Measurements from ENCODE around the gene RNF224.
"Not testable (repeated sequence)": the region's sequence is repeated elsewhere in the genome, so short reads cannot be mapped to it uniquely, and the experiment has no call there.

Gene RNF224

GRCh38 chr9:137228506-137228967, 1.2 kb downstream of the RNF224 start:
- DNase-seq (ENCODE audit: low read depth in 2 of 2), result no peak

- DNase-seq (ENCODE audit: low read depth in 2 of 2), result no peak
These were observed 1.9 kb downstream of the RNF224 start for GRCh38 chr9:137228968-137229896.

- no peak for DNase-seq (ENCODE audit: low read depth in 2 of 2)
These were observed 2.8 kb downstream of the RNF224 start for GRCh38 chr9:137229903-137230704.

GRCh38 chr9:137230705-137231371, 3.5 kb downstream of the RNF224 start, which contains the start of gene SLC34A3:
Gene SLC34A3 (plus strand): TSS chr9:137230901. CDS start chr9:137231703, 802 bp downstream.
- no peak for DNase-seq (ENCODE audit: low read depth in 2 of 2)

- DNase-seq (ENCODE audit: low read depth in 2 of 2), result no peak
These were observed 4.2 kb downstream of the RNF224 start for GRCh38 chr9:137231372-137232039.

GRCh38 chr9:137232101-137232500, 4.8 kb downstream of the RNF224 start:
- no peak for DNase-seq (ENCODE audit: low read depth in 2 of 2)

GRCh38 chr9:137232510-137232909, 5.2 kb downstream of the RNF224 start:
- no peak for DNase-seq (ENCODE audit: low read depth in 2 of 2)

GRCh38 chr9:137233143-137233980, 6.1 kb downstream of the RNF224 start:
- DNase-seq (ENCODE audit: low read depth in 2 of 2), result no peak

- DNase-seq (ENCODE audit: low read depth in 2 of 2), result no peak
These were observed 6.9 kb downstream of the RNF224 start for GRCh38 chr9:137234055-137234697.

GRCh38 chr9:137234758-137235423, 7.6 kb downstream of the RNF224 start:
- DNase-seq (ENCODE audit: low read depth in 2 of 2), result no peak

GRCh38 chr9:137235424-137236237, 8.3 kb downstream of the RNF224 start:
- no peak for DNase-seq (ENCODE audit: low read depth in 2 of 2)

- DNase-seq (ENCODE audit: low read depth in 2 of 2), result peak; percentile 80 to 81
These were observed 9.1 kb downstream of the RNF224 start for GRCh38 chr9:137236238-137236935.

- no peak for DNase-seq (ENCODE audit: low read depth in 2 of 2)
These were observed 9.7 kb downstream of the RNF224 start for GRCh38 chr9:137236936-137237421.

GRCh38 chr9:137237759-137238726, 10.7 kb downstream of the RNF224 start:
- DNase-seq (ENCODE audit: low read depth in 2 of 2), result no peak

GRCh38 chr9:137239541-137240200, 12.4 kb downstream of the RNF224 start:
- DNase-seq (ENCODE audit: low read depth in 2 of 2), result not testable (repeated sequence)

- DNase-seq (ENCODE audit: low read depth in 2 of 2), result peak; percentile 52 to 58
These were observed 13.1 kb downstream of the RNF224 start for GRCh38 chr9:137240318-137240840.

Data from activated CD8-positive, alpha-beta memory T cell treated with anti-CD3 and anti-CD28 coated beads for 4 hours (primary cell).